Measurements from ENCODE around the gene MPG.

Gene MPG

GRCh38 chr16:92431-93339 lies 14.7 kb downstream of the MPG start:
- no peaks in the 10 kb centered on the region for H3K27me3 ChIP-seq (ENCODE audit: insufficient read depth, low read length)
- no peak overlapping the region for H3K9ac ChIP-seq (ENCODE audit: low read depth, low read length)
- H3K4me3 ChIP-seq (ENCODE audit: low read length) = no peak overlapping the region
- no peaks in the 10 kb centered on the region for H3K9me3 ChIP-seq (ENCODE audit: insufficient read depth, low read depth, low read length)
- H3K36me3 ChIP-seq (ENCODE audit: insufficient read depth, low read depth, low read length) = peaks cover 17% of the 10 kb centered on the region
- H3K4me1 ChIP-seq (ENCODE audit: insufficient read depth, low read length) = no peaks in the 10 kb centered on the region
- no peak overlapping the region for H3K27ac ChIP-seq (ENCODE audit: low read length)

GRCh38 chr16:94918-95265 lies 16.9 kb downstream of the MPG start:
- Histone ChIP-seq H3K27ac (ENCODE audit: low read length) (no peak overlapping the region), H3K4me1 (ENCODE audit: insufficient read depth, low read length) (no peaks in the 10 kb centered on the region), H3K27me3 (ENCODE audit: insufficient read depth, low read length) (no peaks in the 10 kb centered on the region), H3K4me3 (ENCODE audit: low read length) (no peak overlapping the region), H3K9ac (ENCODE audit: low read depth, low read length) (no peak overlapping the region), H3K36me3 (ENCODE audit: insufficient read depth, low read depth, low read length) (peaks cover 6% of the 10 kb centered on the region; the same call in 1 of the 2 replicates), H3K9me3 (ENCODE audit: insufficient read depth, low read depth, low read length) (no peaks in the 10 kb centered on the region)

- Histone ChIP-seq H3K9me3 (ENCODE audit: insufficient read depth, low read depth, low read length) (no peaks in the 10 kb centered on the region), H3K27ac (ENCODE audit: low read length) (no peak overlapping the region), H3K36me3 (ENCODE audit: insufficient read depth, low read depth, low read length) (peaks cover 6% of the 10 kb centered on the region; the same call in 1 of the 2 replicates), H3K4me1 (ENCODE audit: insufficient read depth, low read length) (no peaks in the 10 kb centered on the region), H3K27me3 (ENCODE audit: insufficient read depth, low read length) (no peaks in the 10 kb centered on the region), H3K4me3 (ENCODE audit: low read length) (no peak overlapping the region), H3K9ac (ENCODE audit: low read depth, low read length) (no peak overlapping the region)
Measured at GRCh38 chr16:96935-97381, 18.9 kb downstream of the MPG start.

GRCh38 chr16:97822-98221 lies 19.8 kb downstream of the MPG start:
- H3K27ac ChIP-seq (ENCODE audit: low read length) = no peak overlapping the region
- H3K27me3 ChIP-seq (ENCODE audit: insufficient read depth, low read length) = no peaks in the 10 kb centered on the region
- peaks cover 6% of the 10 kb centered on the region; the same call in 1 of the 2 replicates for H3K36me3 ChIP-seq (ENCODE audit: insufficient read depth, low read depth, low read length)
- no peaks in the 10 kb centered on the region for H3K4me1 ChIP-seq (ENCODE audit: insufficient read depth, low read length)
- H3K9ac ChIP-seq (ENCODE audit: low read depth, low read length) = no peak overlapping the region
- H3K4me3 ChIP-seq (ENCODE audit: low read length) = no peak overlapping the region
- no peaks in the 10 kb centered on the region for H3K9me3 ChIP-seq (ENCODE audit: insufficient read depth, low read depth, low read length)

- Histone ChIP-seq H3K27ac (ENCODE audit: low read length) (no peak overlapping the region), H3K9ac (ENCODE audit: low read depth, low read length) (no peak overlapping the region), H3K4me3 (ENCODE audit: low read length) (no peak overlapping the region)
Measured at GRCh38 chr16:100989-101388, 23.0 kb downstream of the MPG start.

GRCh38 chr16:101586-101985 lies 23.6 kb downstream of the MPG start:
- no peak overlapping the region for H3K4me3 ChIP-seq (ENCODE audit: low read length)
- H3K9ac ChIP-seq (ENCODE audit: low read depth, low read length) = no peak overlapping the region
- H3K4me1 ChIP-seq (ENCODE audit: insufficient read depth, low read length) = no peaks in the 10 kb centered on the region
- peaks cover 9% of the 10 kb centered on the region; the same call in 1 of the 2 replicates for H3K36me3 ChIP-seq (ENCODE audit: insufficient read depth, low read depth, low read length)
- no peaks in the 10 kb centered on the region for H3K27me3 ChIP-seq (ENCODE audit: insufficient read depth, low read length)
- no peak overlapping the region for H3K27ac ChIP-seq (ENCODE audit: low read length)
- H3K9me3 ChIP-seq (ENCODE audit: insufficient read depth, low read depth, low read length) = no peaks in the 10 kb centered on the region

More at GRCh38 chr16:100989-101388, 23.0 kb downstream of the MPG start:
- peaks cover 13% of the 10 kb centered on the region for H3K36me3 ChIP-seq (ENCODE audit: insufficient read depth, low read depth, low read length)
- H3K27me3 ChIP-seq (ENCODE audit: insufficient read depth, low read length) = no peaks in the 10 kb centered on the region
- H3K9me3 ChIP-seq (ENCODE audit: insufficient read depth, low read depth, low read length) = no peaks in the 10 kb centered on the region
- no peaks in the 10 kb centered on the region for H3K4me1 ChIP-seq (ENCODE audit: insufficient read depth, low read length)

- no peaks in the 10 kb centered on the region for H3K9me3 ChIP-seq (ENCODE audit: insufficient read depth, low read depth, low read length)
- H3K9ac ChIP-seq (ENCODE audit: low read depth, low read length) = no peak overlapping the region
- peaks cover 9% of the 10 kb centered on the region; the same call in 1 of the 2 replicates for H3K36me3 ChIP-seq (ENCODE audit: insufficient read depth, low read depth, low read length)
- no peaks in the 10 kb centered on the region for H3K27me3 ChIP-seq (ENCODE audit: insufficient read depth, low read length)
- H3K4me1 ChIP-seq (ENCODE audit: insufficient read depth, low read length) = no peaks in the 10 kb centered on the region
- no peak overlapping the region for H3K4me3 ChIP-seq (ENCODE audit: low read length)
- no peak overlapping the region for H3K27ac ChIP-seq (ENCODE audit: low read length)
Measured at GRCh38 chr16:102060-102855, 24.2 kb downstream of the MPG start.

- H3K36me3 ChIP-seq (ENCODE audit: insufficient read depth, low read depth, low read length) = peaks cover 16% of the 10 kb centered on the region
- no peaks in the 10 kb centered on the region for H3K27me3 ChIP-seq (ENCODE audit: insufficient read depth, low read length)
- H3K27ac ChIP-seq (ENCODE audit: low read length) = no peak overlapping the region
- no peaks in the 10 kb centered on the region for H3K9me3 ChIP-seq (ENCODE audit: insufficient read depth, low read depth, low read length)
- no peak overlapping the region for H3K9ac ChIP-seq (ENCODE audit: low read depth, low read length)
- no peaks in the 10 kb centered on the region for H3K4me1 ChIP-seq (ENCODE audit: insufficient read depth, low read length)
- H3K4me3 ChIP-seq (ENCODE audit: low read length) = no peak overlapping the region
Measured at GRCh38 chr16:104355-104754, 26.3 kb downstream of the MPG start.

- no peak overlapping the region for H3K9ac ChIP-seq (ENCODE audit: low read depth, low read length)
- H3K27me3 ChIP-seq (ENCODE audit: insufficient read depth, low read length) = no peaks in the 10 kb centered on the region
Measured at GRCh38 chr16:104928-105327, 26.9 kb downstream of the MPG start.

GRCh38 chr16:105521-105920 lies 27.5 kb downstream of the MPG start:
- no peak overlapping the region for H3K27ac ChIP-seq (ENCODE audit: low read length)
- no peak overlapping the region for H3K4me3 ChIP-seq (ENCODE audit: low read length)
- H3K9me3 ChIP-seq (ENCODE audit: insufficient read depth, low read depth, low read length) = no peaks in the 10 kb centered on the region
- no peak overlapping the region for H3K9ac ChIP-seq (ENCODE audit: low read depth, low read length)
- no peaks in the 10 kb centered on the region for H3K27me3 ChIP-seq (ENCODE audit: insufficient read depth, low read length)
- no peaks in the 10 kb centered on the region for H3K4me1 ChIP-seq (ENCODE audit: insufficient read depth, low read length)
- peaks cover 20% of the 10 kb centered on the region for H3K36me3 ChIP-seq (ENCODE audit: insufficient read depth, low read depth, low read length)

More at GRCh38 chr16:104928-105327, 26.9 kb downstream of the MPG start:
- no peaks in the 10 kb centered on the region for H3K9me3 ChIP-seq (ENCODE audit: insufficient read depth, low read depth, low read length)
- no peaks in the 10 kb centered on the region for H3K4me1 ChIP-seq (ENCODE audit: insufficient read depth, low read length)
- no peak overlapping the region for H3K27ac ChIP-seq (ENCODE audit: low read length)
- H3K4me3 ChIP-seq (ENCODE audit: low read length) = no peak overlapping the region
- H3K36me3 ChIP-seq (ENCODE audit: insufficient read depth, low read depth, low read length) = peaks cover 20% of the 10 kb centered on the region

- Histone ChIP-seq H3K4me3 (ENCODE audit: low read length) (no peak overlapping the region), H3K9ac (ENCODE audit: low read depth, low read length) (no peak overlapping the region), H3K9me3 (ENCODE audit: insufficient read depth, low read depth, low read length) (no peaks in the 10 kb centered on the region), H3K27me3 (ENCODE audit: insufficient read depth, low read length) (no peaks in the 10 kb centered on the region), H3K4me1 (ENCODE audit: insufficient read depth, low read length) (no peaks in the 10 kb centered on the region), H3K36me3 (ENCODE audit: insufficient read depth, low read depth, low read length) (peaks cover 24% of the 10 kb centered on the region), H3K27ac (ENCODE audit: low read length) (no peak overlapping the region)
Measured at GRCh38 chr16:106623-107324, 28.7 kb downstream of the MPG start.
